NOMO-1 treated with DMSO at 0.1 percent for 48 hours (cell line): ENCODE data around the gene SEC61B.
"Not testable (repeated sequence)": the region's sequence is repeated elsewhere in the genome, so short reads cannot be mapped to it uniquely, and the experiment has no call there.

Experiments
- DNase-seq: peaks from one replicate; lab custom pipeline; 2025; ENCODE audit not compliant: unreplicated experiment; lab: John Stamatoyannopoulos, UW

Gene SEC61B

GRCh38 chr9:99235926-99236634, 14.0 kb downstream of the SEC61B start:
- DNase-seq = no peak

GRCh38 chr9:99237356-99237755, 15.3 kb downstream of the SEC61B start:
- no peak for DNase-seq

DNA sequence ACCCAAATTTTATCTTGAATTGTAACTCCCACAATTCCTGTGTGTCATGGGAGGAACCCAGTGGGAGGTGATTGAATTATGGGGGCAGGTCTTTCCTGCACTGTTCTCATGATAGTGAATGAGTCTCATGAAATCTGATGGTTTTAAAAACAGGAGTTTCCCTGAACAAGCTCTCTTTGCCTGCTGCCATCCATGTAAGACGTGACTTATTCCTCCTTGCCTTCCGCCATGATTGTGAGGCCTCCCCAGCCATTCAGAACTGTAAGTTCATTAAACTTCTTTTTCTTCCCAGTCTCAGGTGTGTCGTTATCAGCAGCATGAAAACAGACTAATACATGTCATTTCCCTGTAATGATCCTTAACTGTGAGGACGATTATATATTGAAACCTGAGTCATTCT, 15.8 kb downstream of the SEC61B start:
- DNase-seq = not testable (repeated sequence)

DNA sequence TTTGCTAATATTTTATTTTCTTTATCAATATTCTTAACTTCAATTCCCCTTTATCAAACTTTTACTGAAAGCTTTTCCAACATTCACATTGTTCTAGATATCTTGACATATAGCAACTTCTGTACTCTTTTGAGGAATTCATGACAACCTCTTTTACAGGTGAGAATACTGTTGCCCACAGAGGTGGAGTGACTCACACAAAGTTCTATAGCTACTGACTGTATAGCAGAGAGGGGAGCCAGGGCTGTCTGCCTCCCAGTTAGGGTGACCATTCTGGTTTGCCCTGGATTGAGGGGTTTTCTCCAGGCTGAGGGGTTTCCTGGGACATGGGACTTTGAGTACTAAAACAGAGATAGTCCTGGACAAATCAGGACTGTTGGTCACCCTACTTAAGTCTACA, 16.2 kb downstream of the SEC61B start:
- no peak for DNase-seq

DNA sequence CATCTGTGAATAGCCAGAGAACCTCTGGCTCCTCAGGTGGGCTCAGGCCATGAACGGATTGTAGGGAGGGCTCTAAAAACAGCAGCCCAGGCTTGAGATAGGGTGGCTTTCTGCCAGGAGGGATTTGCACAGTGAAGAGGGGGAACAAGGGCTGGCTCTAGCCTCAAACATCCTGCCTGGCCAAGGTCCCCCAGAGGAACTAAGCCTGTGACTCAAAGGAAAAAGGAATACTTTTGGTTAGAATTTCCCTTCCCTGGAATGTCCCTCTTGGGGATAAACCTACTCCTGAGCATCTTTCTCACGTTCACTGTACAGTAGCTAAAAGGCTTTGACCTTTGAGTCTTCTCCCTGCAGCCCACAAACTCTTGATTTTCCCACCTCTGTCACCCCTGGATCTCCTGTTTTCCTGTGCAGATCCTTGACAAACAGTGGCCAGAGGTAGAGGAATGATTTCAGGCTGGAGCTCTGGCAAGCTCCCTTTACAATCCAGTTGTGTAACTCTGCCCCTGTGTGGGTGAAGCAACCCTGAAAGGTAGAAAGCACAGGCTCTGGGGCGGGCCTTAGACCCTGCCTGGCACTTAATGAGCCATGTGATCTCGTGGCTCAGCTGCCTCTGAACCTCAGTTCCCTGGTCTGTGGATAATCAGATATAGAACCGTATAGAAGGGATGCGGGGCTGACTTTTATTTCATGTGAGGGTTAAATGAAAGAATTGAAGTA, 17.4 kb downstream of the SEC61B start:
- no peak for DNase-seq

GRCh38 chr9:99241106-99241505, 19.0 kb downstream of the SEC61B start:
- no peak for DNase-seq

DNA sequence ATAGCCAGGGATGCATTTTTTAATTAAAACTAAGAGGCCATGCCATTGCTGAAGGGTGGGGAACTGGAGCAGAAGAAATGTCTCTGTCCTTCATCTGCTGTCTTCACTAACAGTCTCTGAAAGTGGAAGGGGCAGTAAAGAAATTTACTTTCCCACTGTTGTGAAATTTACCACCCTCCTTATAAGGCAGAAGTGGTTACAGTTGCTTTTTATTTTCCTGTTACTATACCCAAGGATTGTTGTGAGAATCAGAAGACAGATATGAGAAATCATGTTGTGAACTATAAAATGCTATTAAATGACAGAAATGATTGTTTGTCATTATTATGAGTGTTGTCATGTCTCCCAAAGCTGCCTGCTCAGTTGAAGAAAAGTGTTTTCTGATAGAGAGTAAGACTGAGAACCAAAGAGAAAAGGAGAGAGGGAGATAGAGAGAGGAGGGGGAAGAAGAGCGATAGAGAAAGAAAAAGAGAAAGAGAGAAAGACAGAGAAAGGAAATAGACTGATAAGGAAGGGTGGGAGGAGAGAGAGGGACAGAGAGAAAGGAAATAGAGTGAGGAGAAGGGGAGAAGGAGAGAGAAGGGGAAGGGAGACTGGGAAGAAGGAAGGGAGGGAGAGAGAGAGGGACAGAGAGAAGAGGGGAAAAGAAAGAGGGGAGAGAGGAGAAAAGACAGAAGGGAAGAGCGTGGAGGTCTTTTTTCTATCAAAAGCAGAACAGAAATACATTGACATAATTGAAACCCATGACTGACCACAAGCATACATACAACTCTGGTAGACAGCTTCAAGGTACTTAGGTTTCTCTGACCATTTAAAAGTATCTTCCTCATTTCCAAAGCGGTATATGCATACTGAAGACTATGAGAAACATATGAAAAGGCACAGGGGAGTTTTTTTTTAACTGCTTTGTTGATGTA, 22.5 kb downstream of the SEC61B start:
- peak; percentile 85 for DNase-seq

GRCh38 chr9:99249619-99250018, 27.5 kb downstream of the SEC61B start:
- DNase-seq = no peak

DNA sequence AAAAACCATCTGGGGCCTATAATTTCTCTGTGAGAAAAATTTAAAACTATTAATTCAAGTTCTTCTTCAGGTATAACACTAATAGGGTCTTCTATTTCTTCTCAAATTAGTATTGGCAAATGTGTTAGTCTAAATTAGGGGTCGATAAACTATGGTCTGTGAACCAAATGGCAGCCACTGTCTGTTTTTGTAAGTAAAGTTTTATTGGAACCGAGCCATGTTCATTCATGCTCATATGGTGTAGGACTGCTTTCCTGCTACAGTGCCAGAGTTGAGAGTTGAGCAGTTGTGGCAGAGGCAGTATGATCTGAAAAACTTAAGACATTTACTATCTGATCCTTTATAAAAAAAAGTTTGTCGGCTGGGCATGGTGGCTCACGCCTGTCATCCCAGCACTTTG, 29.1 kb downstream of the SEC61B start:
- no peak for DNase-seq

DNA sequence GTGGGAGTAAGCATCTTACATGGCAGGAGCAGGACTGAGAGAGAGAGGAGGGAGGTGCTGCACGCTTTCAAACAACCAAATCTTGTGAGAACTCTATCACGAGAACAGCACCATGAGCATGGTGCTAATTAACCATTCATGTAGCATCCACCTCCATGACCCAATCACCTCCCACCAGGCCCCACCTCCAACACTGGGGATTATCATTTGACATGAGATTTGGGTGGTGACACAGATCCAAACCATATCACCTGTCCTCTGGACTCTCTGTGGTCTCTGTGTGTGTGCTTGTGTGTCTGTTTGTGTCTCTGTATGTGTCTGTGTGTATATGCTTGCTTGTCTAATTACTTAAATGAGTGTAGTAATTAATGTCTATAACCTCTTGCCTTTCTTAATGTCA, 31.1 kb downstream of the SEC61B start:
- no peak for DNase-seq

DNA sequence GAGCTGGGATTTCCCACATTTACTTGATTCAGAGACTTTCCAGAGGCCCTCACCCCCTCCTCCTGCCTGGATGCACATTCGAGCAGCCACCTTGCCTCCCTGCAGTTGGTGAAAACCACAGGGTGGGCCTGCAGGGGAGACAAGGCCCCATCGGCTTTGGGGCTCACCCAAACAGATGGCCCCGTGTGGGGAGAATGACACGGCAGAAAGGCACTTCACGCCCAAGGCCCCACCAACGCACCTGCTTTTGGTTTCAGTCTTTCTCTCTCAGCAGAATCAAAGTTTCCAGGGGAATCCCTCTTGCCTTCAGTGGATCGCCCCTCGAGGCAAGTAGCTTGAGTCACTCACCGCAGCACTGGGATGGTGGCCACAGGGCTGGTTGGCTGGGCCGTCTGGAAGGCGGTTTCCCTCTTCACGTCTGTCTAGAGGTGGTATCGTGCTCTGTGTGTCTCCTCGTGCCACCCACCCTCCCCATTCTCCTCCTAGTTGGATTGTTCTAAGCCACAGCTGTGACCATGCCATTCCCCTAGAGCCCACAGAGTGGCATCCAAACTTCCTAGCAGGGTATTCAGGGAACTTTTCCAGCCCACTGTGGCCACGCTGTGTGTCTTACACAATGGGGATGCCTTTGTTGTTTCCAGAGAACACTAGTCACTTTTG, 31.8 kb downstream of the SEC61B start:
- no peak for DNase-seq

DNA sequence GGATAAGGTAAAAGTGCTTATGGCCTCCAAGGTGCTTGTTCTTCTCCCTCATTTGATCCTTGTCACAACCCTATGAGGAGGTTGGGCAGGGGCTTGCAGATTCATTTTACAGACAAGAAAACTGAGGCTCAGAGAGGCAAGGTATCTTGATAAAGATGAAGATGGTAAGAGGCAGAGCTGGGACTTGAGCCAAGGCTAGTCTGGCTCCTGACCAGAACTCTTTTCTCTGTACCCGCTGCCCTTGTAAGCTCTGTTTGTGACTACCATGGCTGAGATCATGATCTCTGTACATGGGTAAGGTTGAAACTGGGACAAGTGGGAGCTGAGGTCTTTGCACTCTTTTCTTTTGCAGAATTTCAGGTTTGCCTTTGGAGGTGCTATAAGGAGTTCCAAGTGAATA, 33.6 kb downstream of the SEC61B start:
- DNase-seq = no peak

DNA sequence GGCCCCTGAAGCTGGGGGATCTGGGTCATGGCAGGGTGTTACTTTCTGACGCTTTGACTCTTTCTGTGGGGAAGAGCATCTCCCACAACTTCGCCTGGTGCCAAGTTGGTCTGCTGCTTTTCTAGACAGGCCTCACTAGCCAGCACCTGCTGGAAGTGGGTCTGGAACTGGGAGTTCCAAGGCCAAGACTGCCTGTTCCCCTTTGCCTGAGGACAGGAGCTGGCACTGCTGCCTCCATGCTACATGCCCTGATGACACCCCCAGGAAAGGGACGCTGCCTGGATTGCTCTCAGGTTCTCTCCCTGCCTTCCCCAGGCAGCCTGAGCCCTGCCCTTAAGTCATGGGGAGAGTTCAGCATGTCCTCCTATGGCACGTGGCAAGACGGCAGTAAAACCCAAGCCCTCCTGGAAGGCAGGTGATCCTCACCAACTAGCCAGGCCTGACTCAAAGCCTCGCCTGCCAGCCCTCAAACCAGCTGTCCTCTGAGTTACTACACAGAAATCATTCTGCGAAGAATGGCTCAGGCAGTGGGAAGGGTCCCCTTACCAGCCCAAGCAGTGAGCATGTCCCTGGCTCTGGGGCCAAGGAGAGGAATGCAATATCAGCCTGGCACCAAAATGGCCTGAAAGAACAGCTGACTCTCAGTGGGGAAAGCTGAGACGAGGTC, 35.8 kb downstream of the SEC61B start:
- no peak for DNase-seq

DNA sequence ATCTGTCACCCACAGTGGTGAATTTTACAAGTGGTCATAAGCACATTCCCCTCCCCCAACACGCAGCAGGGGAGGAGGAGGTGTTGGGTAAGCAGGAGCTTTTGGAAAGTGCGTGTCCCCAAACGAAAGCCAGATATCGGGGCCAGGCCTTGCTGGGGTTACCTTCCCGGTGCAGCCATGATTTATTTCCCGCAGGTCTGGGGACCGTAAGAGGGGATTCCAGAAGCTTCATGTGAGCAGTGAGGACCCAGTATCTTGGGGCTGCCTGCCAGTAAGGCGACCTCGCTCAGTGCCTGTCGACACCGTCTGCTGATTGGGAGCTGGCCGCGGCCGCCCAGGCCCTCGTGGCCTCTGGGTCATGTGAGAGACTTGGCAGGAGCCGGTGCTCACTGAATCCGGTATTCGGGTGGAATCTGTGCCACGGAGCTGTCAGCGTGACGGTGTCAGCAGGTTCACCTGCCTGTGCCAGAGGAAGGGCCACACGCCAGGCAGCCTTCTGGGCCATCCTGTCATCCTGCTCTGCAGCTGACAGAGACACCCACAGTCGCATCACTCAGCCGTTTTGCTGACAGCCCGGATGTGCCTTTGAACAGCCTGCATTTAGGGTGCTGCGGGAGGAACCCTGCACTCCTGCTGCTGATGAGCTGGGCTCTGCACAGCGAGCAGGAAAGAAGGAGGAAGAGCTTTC, 37.3 kb downstream of the SEC61B start:
- no peak for DNase-seq

- no peak for DNase-seq
Measured at GRCh38 chr9:99261923-99262322, 39.8 kb downstream of the SEC61B start.

DNA sequence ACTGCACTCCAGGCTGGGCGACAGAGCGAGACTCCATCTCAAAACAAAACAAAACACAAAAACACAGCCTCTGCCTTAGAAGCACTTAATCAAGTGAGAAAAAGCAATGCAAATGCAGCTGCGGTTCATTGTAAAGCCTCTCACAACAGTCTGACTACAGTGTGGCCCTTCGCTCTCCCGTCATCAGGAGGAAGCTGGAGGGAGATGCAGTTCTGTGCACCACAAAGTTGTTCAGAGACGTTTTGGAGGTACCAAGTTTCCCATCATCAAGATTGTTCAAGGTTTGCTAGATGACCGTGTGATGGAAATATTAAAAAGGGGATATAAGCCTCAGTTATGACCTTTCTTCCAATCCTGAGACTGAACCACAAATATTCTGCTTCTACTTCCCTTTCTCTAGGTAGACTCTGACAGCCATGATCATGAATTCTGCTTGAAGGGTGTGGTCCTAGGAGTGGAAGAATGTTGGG, 40.9 kb downstream of the SEC61B start:
- peak; percentile 11 for DNase-seq

DNA sequence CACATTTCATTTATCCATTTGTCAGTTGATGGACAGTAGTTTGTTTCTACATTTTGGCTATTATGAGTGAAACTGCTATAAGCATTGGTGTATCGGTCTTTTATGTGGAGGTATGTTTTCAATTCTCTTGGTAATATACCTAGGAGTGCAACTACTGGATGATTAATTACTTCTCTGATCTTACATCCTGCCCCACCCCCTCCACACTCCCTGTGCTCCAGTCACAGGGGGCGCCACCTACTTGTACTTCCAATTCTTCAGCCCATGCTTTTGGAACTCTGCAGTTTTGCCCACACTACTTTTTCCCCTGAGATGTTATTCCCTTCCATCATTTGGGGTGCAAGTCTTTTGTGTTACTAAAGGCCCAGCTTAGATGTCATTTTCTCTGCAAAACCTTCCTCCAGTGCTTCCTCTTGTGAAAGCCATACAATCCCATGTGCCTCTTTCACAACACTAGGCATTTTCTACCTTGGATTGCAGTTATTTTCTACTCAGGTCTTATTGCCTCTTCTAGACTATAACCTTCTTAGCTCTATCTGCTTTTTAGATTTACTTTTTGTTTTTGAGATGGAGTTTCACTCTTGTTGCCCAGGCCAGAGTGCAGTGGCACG, 42.1 kb downstream of the SEC61B start:
- DNase-seq = peak; percentile 3

GRCh38 chr9:99265691-99266090, 43.6 kb downstream of the SEC61B start:
- DNase-seq = no peak

DNA sequence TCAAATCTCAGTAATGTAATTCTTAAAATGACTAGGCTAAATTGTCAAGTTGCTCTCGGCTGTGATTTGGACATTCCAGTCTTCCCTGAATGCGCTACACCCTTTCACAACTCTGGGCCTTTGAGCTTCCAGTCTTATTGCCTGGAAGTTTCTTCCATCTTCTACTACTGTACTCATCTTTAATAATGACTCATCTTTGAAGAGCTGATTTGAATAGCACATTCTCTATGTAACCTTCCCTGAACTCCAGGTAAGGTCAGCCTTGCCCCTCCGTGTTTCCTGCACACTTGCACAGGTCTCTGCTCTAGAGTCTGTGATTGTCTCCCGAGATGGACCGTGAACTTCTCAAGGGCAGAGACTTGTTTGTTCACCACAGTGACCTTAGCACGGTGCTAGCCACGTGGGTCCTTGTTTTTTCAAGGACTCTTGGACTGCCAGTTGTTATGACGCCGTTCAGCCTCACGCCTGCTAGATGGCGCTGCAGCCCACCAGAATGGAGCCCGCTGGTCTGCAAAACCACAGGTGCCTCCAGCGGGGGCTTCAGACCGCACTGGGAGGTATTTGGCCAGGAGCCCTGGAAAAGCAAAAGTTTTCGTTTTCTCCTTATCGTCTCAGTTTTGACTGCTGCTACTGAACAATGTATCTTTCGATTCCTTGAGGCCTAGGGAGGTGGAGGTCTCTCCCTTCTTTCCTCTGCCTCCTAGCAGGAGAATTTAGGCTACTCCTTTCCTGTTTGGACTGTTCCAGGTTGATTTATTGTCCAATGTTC, 44.4 kb downstream of the SEC61B start:
- DNase-seq = peak; percentile 42
